Measurements from ENCODE around the gene LRP2. TPM values are rescaled to one million over a fixed set of nuclear protein-coding genes. Genes with fewer than 3 reads are reported as not detected.

Gene LRP2
- total and polyA plus RNA-seq, 2 donors from 2014 or later = 44.7 to 85.4 TPM

- Histone ChIP-seq H3K9me3 (ENCODE audit: control insufficient read depth in 2 of 3, insufficient read depth in 1 of 3, low read length in 3 of 3) (no peaks in the 10 kb centered on the region), H3K4me1 (ENCODE audit: control insufficient read depth in 2 of 3, insufficient read depth in 2 of 3, low read depth in 1 of 3, low read length in 3 of 3) (peaks cover 0 to 11% (median 7%) of the 10 kb centered on the region in 3 donors), H3K4me3 (ENCODE audit: low read length in 3 of 3) (peak overlapping the region in 1 of 3 donors; percentile 10), H3K27ac (ENCODE audit: low read depth in 2 of 2, low read length in 2 of 2) (peak overlapping the region; percentile 2 to 79), H3K9ac (ENCODE audit: low read length in 3 of 3) (no peak overlapping the region), H3K27me3 (ENCODE audit: control insufficient read depth, insufficient read depth, low read length) (no peaks in the 10 kb centered on the region), H3K36me3 (ENCODE audit: control insufficient read depth in 2 of 3, insufficient read depth in 3 of 3, low read length in 3 of 3) (no peaks in the 10 kb centered on the region)
- TF ChIP-seq, protein P1, sequence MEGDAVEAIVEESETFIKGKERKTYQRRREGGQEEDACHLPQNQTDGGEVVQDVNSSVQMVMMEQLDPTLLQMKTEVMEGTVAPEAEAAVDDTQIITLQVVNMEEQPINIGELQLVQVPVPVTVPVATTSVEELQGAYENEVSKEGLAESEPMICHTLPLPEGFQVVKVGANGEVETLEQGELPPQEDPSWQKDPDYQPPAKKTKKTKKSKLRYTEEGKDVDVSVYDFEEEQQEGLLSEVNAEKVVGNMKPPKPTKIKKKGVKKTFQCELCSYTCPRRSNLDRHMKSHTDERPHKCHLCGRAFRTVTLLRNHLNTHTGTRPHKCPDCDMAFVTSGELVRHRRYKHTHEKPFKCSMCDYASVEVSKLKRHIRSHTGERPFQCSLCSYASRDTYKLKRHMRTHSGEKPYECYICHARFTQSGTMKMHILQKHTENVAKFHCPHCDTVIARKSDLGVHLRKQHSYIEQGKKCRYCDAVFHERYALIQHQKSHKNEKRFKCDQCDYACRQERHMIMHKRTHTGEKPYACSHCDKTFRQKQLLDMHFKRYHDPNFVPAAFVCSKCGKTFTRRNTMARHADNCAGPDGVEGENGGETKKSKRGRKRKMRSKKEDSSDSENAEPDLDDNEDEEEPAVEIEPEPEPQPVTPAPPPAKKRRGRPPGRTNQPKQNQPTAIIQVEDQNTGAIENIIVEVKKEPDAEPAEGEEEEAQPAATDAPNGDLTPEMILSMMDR (IDR thresholded peaks at IDR 0.05; ENCODE audit: borderline replicate concordance, extremely low read depth, insufficient read depth) = no peak
- DNase-seq (no peak), FAIRE-seq (peak; percentile 37)
- intact Hi-C loops (cut with DNase I) = no loop called here
These were observed 16.6 kb downstream of the LRP2 start for GRCh38 chr2:169345486-169346437.

GRCh38 chr2:169344736-169345485 is 17.4 kb downstream of the LRP2 start:
- Histone ChIP-seq H3K4me1 (ENCODE audit: control insufficient read depth in 2 of 3, insufficient read depth in 2 of 3, low read depth in 1 of 3, low read length in 3 of 3) (peaks cover 0 to 11% (median 10%) of the 10 kb centered on the region in 3 donors), H3K4me3 (ENCODE audit: low read length in 3 of 3) (peak overlapping the region in 1 of 3 donors; percentile 10), H3K36me3 (ENCODE audit: control insufficient read depth in 2 of 3, insufficient read depth in 3 of 3, low read length in 3 of 3) (no peaks in the 10 kb centered on the region), H3K27ac (ENCODE audit: low read depth in 2 of 2, low read length in 2 of 2) (peak overlapping the region in 1 of 2 donors; percentile 66), H3K9ac (ENCODE audit: low read length in 3 of 3) (no peak overlapping the region), H3K9me3 (ENCODE audit: control insufficient read depth in 2 of 3, insufficient read depth in 1 of 3, low read length in 3 of 3) (no peaks in the 10 kb centered on the region), H3K27me3 (ENCODE audit: control insufficient read depth, insufficient read depth, low read length) (no peaks in the 10 kb centered on the region)
- TF ChIP-seq, protein P1 (IDR thresholded peaks at IDR 0.05; ENCODE audit: borderline replicate concordance, extremely low read depth, insufficient read depth) = no peak
- intact Hi-C loops (cut with DNase I) = no loop called here
- peak in 2 of 5 donors; percentile 48 to 52 for DNase-seq
- FAIRE-seq = peak; percentile 68

GRCh38 chr2:169343202-169343601 is 19.1 kb downstream of the LRP2 start:
- H3K27ac ChIP-seq (ENCODE audit: low read depth in 2 of 2, low read length in 2 of 2) = peak overlapping the region in 1 of 2 donors; percentile 42
- H3K27me3 ChIP-seq (ENCODE audit: control insufficient read depth, insufficient read depth, low read length) = no peaks in the 10 kb centered on the region
- FAIRE-seq = no peak

More at GRCh38 chr2:169343202-169343601, 19.1 kb downstream of the LRP2 start:
- intact Hi-C loops (cut with DNase I) = no loop called here
- no peaks in the 10 kb centered on the region for H3K36me3 ChIP-seq (ENCODE audit: control insufficient read depth in 2 of 3, insufficient read depth in 3 of 3, low read length in 3 of 3)
- TF ChIP-seq, protein P1 (IDR thresholded peaks at IDR 0.05; ENCODE audit: borderline replicate concordance, extremely low read depth, insufficient read depth) = no peak
- no peak overlapping the region for H3K9ac ChIP-seq (ENCODE audit: low read length in 3 of 3)
- no peaks in the 10 kb centered on the region for H3K9me3 ChIP-seq (ENCODE audit: control insufficient read depth in 2 of 3, insufficient read depth in 1 of 3, low read length in 3 of 3)
- peak overlapping the region in 1 of 3 donors; percentile 14 for H3K4me3 ChIP-seq (ENCODE audit: low read length in 3 of 3)
- DNase-seq = no peak
- H3K4me1 ChIP-seq (ENCODE audit: control insufficient read depth in 2 of 3, insufficient read depth in 2 of 3, low read depth in 1 of 3, low read length in 3 of 3) = peaks cover 0 to 11% (median 5%) of the 10 kb centered on the region in 3 donors
